ENCODE measurements around the gene HECW1.

DNA sequence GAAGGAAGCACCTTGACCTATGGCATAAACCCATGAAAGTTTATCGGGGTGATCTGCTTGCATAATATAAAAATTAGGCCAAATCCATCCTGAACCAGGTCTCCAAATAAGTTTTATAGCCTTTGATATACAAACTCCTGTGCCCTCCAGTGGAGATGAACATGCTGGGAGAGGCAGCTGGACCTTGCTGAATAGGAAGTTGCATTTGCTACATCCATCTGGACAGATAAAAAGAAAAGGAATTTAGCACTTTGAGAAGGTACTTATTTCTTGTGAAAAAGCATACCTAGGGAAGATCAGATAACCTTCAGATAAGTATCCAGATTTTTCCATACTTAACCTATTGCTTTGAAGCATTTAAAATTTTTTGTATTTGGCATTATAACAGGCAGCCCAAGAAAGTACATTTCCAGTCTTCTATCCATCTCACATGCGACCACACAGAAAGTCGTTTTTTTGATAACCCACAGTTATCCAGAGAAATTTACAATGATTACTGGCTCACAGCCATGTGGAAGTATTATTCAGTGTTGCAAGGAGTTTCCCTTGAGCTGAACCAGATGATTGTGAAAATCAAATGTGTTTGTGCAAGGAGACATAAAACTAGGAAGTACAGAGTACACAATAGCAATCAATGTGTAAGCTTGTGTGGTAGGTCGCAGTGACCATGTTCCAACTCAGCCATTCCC is 346.0 kb downstream of the HECW1 start:
- TF ChIP-seq SUZ12 (IDR thresholded peaks at IDR 0.05) (no peak), FOXA1 (IDR thresholded peaks at IDR 0.05) (no peak), SP1 (IDR thresholded peaks at IDR 0.05) (no peak)

Measured in HEK293T (cell line).